Nephron progenitor cell (in vitro differentiated cells): ENCODE measurements around the gene R3HCC1L.

Source experiments
- DNase-seq: peaks from one replicate; pipeline ENCODE4 v3.0.0; 2021
- H3K27ac Mint-ChIP-seq: 2 replicates; pipeline ENCODE4 v1.8.0; 2021; ENCODE audit warnings: mild to moderate bottlenecking, moderate library complexity, mixed read lengths
- H3K27me3 Mint-ChIP-seq: 2 replicates; pipeline ENCODE4 v1.8.0; 2021; ENCODE audit warnings: mild to moderate bottlenecking, low read depth, mixed read lengths; ENCODE audit not compliant: poor library complexity
- H3K36me3 Mint-ChIP-seq: 2 replicates; pipeline ENCODE4 v1.8.0; 2021; ENCODE audit warnings: low read depth, mixed read lengths
- H3K4me1 Mint-ChIP-seq: 2 replicates; pipeline ENCODE4 v1.8.0; 2021; ENCODE audit warnings: mixed read lengths
- H3K4me3 Mint-ChIP-seq: 2 replicates; pipeline ENCODE4 v1.8.0; 2021; ENCODE audit warnings: mild to moderate bottlenecking, moderate library complexity, mixed read lengths
- H3K9me3 Mint-ChIP-seq: 2 replicates; pipeline ENCODE4 v1.8.0; 2021; ENCODE audit warnings: mild to moderate bottlenecking, moderate library complexity, mixed read lengths
- CTCF ChIP-seq: fragments of 200-600 bp; sonication (generic); IDR thresholded peaks from 2 replicates; pipeline ENCODE4 v1.5.0; 2021; ENCODE audit warnings: antibody characterized with exemption

The R3HCC1L gene

GRCh38 chr10:98235846-98236245 lies 101.4 kb downstream of the R3HCC1L start:
- H3K27ac Mint-ChIP-seq = peak overlapping the region; percentile 18
- TF ChIP-seq CTCF = no peak
- H3K4me1 Mint-ChIP-seq = no peaks in the 10 kb centered on the region
- DNase-seq = no peak
- H3K27me3 Mint-ChIP-seq = no peaks in the 10 kb centered on the region
- no peak overlapping the region for H3K4me3 Mint-ChIP-seq
- H3K9me3 Mint-ChIP-seq = peaks cover 4% of the 10 kb centered on the region
- H3K36me3 Mint-ChIP-seq = peaks cover 20% of the 10 kb centered on the region

- H3K4me1 Mint-ChIP-seq = no peaks in the 10 kb centered on the region
- no peak overlapping the region for H3K4me3 Mint-ChIP-seq
- H3K27me3 Mint-ChIP-seq = no peaks in the 10 kb centered on the region
These were observed 102.4 kb downstream of the R3HCC1L start for GRCh38 chr10:98236862-98237261.

GRCh38 chr10:98238391-98238790 lies 103.9 kb downstream of the R3HCC1L start:
- no peaks in the 10 kb centered on the region for H3K9me3 Mint-ChIP-seq

More at GRCh38 chr10:98236862-98237261, 102.4 kb downstream of the R3HCC1L start:
- no peak for TF ChIP-seq CTCF
- Mint-ChIP-seq H3K27ac (no peak overlapping the region), H3K36me3 (peaks cover 10% of the 10 kb centered on the region), H3K9me3 (no peaks in the 10 kb centered on the region)
- DNase-seq = no peak

GRCh38 chr10:98240524-98240923 lies 106.1 kb downstream of the R3HCC1L start:
- Mint-ChIP-seq H3K27me3 (no peaks in the 10 kb centered on the region), H3K9me3 (no peaks in the 10 kb centered on the region), H3K4me3 (no peak overlapping the region), H3K27ac (no peak overlapping the region), H3K36me3 (peaks cover 17% of the 10 kb centered on the region), H3K4me1 (peaks cover under 1% of the 10 kb centered on the region)
- DNase-seq = no peak
- no peak for TF ChIP-seq CTCF

More at GRCh38 chr10:98238391-98238790, 103.9 kb downstream of the R3HCC1L start:
- Mint-ChIP-seq H3K27me3 (no peaks in the 10 kb centered on the region), H3K27ac (no peak overlapping the region), H3K4me1 (no peaks in the 10 kb centered on the region), H3K36me3 (peaks cover 4% of the 10 kb centered on the region), H3K4me3 (no peak overlapping the region)
- DNase-seq = no peak
- TF ChIP-seq CTCF = no peak

GRCh38 chr10:98242823-98243222 lies 108.4 kb downstream of the R3HCC1L start:
- Mint-ChIP-seq H3K27ac (no peak overlapping the region), H3K9me3 (no peaks in the 10 kb centered on the region), H3K4me1 (peaks cover 23% of the 10 kb centered on the region), H3K4me3 (no peak overlapping the region), H3K36me3 (peaks cover 16% of the 10 kb centered on the region), H3K27me3 (no peaks in the 10 kb centered on the region)
- DNase-seq = no peak
- peak; percentile 51 for TF ChIP-seq CTCF

GRCh38 chr10:98244141-98244540 lies 109.7 kb downstream of the R3HCC1L start:
- Mint-ChIP-seq H3K9me3 (no peaks in the 10 kb centered on the region), H3K4me3 (no peak overlapping the region), H3K27me3 (no peaks in the 10 kb centered on the region), H3K36me3 (peaks cover 17% of the 10 kb centered on the region), H3K4me1 (peaks cover 33% of the 10 kb centered on the region), H3K27ac (peak overlapping the region; percentile 23)
- no peak for TF ChIP-seq CTCF
- DNase-seq = no peak
